Measurements from ENCODE around the gene ADSL. TPM values are rescaled to one million over a fixed set of nuclear protein-coding genes. Genes with fewer than 3 reads are reported as not detected.

ADSL gene
- total RNA-seq, 1 donor from 2014 or later: 135 TPM

DNA sequence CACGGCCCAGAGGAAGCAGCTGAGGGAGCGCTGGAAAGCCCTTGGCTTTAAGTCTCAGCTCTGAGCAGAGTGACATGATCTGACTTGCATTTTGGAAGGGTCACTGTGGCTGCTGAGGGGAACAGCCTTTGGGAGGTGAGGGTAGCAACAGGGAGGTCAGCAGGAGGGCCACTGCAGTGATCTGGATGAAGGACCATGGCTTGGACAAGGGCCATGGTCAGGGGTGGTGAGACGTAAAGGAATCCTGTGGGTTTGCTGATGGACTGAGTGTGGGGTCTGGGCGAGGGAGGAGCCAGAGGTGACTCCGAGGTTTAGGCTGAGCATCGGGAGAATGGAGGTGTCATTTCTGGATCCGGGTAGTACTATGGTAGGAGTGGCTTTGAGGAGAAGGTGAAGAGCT, 57.4 kb downstream of the ADSL start:
- no peak overlapping the region for H3K4me3 Mint-ChIP-seq
- peak overlapping the region; percentile 10 for H3K27ac Mint-ChIP-seq
- Histone ChIP-seq H3K9me3 (ENCODE audit: low read depth) (no peaks in the 10 kb centered on the region), H2AFZ (replicated peaks) (no peak overlapping the region), H3K4me2 (no peak overlapping the region), H3K79me2 (ENCODE audit: low read depth) (no peaks in the 10 kb centered on the region), H4K20me1 (ENCODE audit: low read depth) (no peaks in the 10 kb centered on the region), H3K36me3 (no peaks in the 10 kb centered on the region), H3K27ac (no peak overlapping the region), H3K27me3 (no peaks in the 10 kb centered on the region), H3K4me3 (no peak overlapping the region), H3K4me1 (no peaks in the 10 kb centered on the region), H3K9ac (no peak overlapping the region), H3F3A (ENCODE audit: low read depth) (no peaks in the 10 kb centered on the region)
- no peaks in the 10 kb centered on the region for H3K9me3 Mint-ChIP-seq
- TF ChIP-seq, protein P1, sequence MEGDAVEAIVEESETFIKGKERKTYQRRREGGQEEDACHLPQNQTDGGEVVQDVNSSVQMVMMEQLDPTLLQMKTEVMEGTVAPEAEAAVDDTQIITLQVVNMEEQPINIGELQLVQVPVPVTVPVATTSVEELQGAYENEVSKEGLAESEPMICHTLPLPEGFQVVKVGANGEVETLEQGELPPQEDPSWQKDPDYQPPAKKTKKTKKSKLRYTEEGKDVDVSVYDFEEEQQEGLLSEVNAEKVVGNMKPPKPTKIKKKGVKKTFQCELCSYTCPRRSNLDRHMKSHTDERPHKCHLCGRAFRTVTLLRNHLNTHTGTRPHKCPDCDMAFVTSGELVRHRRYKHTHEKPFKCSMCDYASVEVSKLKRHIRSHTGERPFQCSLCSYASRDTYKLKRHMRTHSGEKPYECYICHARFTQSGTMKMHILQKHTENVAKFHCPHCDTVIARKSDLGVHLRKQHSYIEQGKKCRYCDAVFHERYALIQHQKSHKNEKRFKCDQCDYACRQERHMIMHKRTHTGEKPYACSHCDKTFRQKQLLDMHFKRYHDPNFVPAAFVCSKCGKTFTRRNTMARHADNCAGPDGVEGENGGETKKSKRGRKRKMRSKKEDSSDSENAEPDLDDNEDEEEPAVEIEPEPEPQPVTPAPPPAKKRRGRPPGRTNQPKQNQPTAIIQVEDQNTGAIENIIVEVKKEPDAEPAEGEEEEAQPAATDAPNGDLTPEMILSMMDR (IDR thresholded peaks at IDR 0.05): no peak
- TF ChIP-seq EZH2phosphoT487 (IDR thresholded peaks at IDR 0.05) (no peak), EZH2 (IDR thresholded peaks at IDR 0.05) (no peak)
- H3K36me3 Mint-ChIP-seq: peaks cover 28% of the 10 kb centered on the region
- peaks cover 2% of the 10 kb centered on the region for H3K27me3 Mint-ChIP-seq (ENCODE audit: insufficient read depth, low read depth)
- DNase-seq (ENCODE audit: low spot score): no peak
- H3K4me1 Mint-ChIP-seq: no peaks in the 10 kb centered on the region

DNA sequence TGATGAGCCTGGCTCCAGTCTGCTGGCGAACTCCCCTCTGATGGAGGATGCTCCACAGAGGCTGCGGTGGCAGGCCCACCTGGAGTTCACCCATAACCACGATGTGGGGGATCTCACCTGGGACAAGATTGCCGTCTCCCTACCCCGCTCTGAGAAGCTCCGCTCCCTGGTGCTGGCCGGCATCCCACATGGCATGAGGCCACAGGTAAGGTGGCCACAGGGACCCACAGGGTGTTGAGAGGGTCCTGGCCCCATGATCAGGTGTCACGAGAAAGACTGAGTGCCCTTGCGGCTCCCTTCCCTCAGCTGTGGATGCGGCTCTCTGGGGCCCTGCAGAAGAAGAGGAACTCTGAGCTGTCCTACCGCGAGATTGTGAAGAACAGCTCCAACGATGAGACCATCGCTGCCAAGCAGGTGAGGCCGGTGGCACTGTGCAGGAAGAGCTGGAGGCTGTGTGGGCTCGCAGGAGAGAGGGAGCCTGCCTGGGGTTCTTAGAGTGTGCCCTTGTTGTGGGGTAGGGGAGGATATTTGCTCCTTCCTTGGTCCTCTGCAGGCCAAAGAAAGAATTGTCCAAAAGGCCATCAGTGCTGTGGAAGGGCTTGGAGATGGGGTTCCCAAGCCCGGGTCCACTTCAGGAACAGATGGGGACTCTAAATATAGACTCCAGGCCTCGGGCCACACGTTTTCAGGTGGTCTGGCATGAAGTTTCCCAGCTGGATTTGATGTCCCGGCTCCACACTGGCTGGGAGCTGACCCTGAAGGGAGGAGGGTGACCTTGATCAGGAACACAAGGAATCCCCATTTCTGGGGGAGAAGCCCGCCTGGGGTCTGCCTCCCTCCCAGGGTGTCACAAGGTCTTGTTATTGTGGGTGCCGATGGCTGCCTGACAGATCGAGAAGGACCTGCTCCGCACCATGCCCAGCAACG, 58.2 kb downstream of the ADSL start:
- H3K27ac Mint-ChIP-seq: no peak overlapping the region
- peaks cover 28% of the 10 kb centered on the region for H3K36me3 Mint-ChIP-seq

GRCh38 chr22:40405178-40406062, 59.1 kb downstream of the ADSL start:
- Histone ChIP-seq H3F3A (ENCODE audit: low read depth) (no peaks in the 10 kb centered on the region), H3K9ac (no peak overlapping the region), H3K27ac (no peak overlapping the region), H3K4me1 (no peaks in the 10 kb centered on the region), H3K4me2 (no peak overlapping the region), H3K79me2 (ENCODE audit: low read depth) (no peaks in the 10 kb centered on the region), H4K20me1 (ENCODE audit: low read depth) (no peaks in the 10 kb centered on the region), H2AFZ (replicated peaks) (no peak overlapping the region), H3K36me3 (no peaks in the 10 kb centered on the region), H3K27me3 (no peaks in the 10 kb centered on the region), H3K9me3 (ENCODE audit: low read depth) (no peaks in the 10 kb centered on the region), H3K4me3 (no peak overlapping the region)
- no peaks in the 10 kb centered on the region for H3K9me3 Mint-ChIP-seq
- H3K27me3 Mint-ChIP-seq (ENCODE audit: insufficient read depth, low read depth): peaks cover 2% of the 10 kb centered on the region
- TF ChIP-seq EZH2phosphoT487 (IDR thresholded peaks at IDR 0.05) (no peak), EZH2 (IDR thresholded peaks at IDR 0.05) (no peak)
- TF ChIP-seq, protein P1 (IDR thresholded peaks at IDR 0.05): no peak
- no peak overlapping the region for H3K27ac Mint-ChIP-seq
- H3K4me1 Mint-ChIP-seq: no peaks in the 10 kb centered on the region
- H3K4me3 Mint-ChIP-seq: no peak overlapping the region
- peaks cover 25% of the 10 kb centered on the region for H3K36me3 Mint-ChIP-seq
- DNase-seq (ENCODE audit: low spot score): no peak

More for the DNA sequence above, 58.2 kb downstream of the ADSL start:
- Mint-ChIP-seq H3K27me3 (ENCODE audit: insufficient read depth, low read depth) (peaks cover 2% of the 10 kb centered on the region), H3K4me1 (no peaks in the 10 kb centered on the region), H3K4me3 (no peak overlapping the region), H3K9me3 (no peaks in the 10 kb centered on the region)
- Histone ChIP-seq H3K27me3 (no peaks in the 10 kb centered on the region), H3K27ac (no peak overlapping the region), H4K20me1 (ENCODE audit: low read depth) (no peaks in the 10 kb centered on the region), H3K36me3 (no peaks in the 10 kb centered on the region), H3K4me2 (no peak overlapping the region), H2AFZ (replicated peaks) (no peak overlapping the region), H3K9ac (no peak overlapping the region), H3K4me3 (no peak overlapping the region), H3K79me2 (ENCODE audit: low read depth) (no peaks in the 10 kb centered on the region), H3K9me3 (ENCODE audit: low read depth) (no peaks in the 10 kb centered on the region), H3F3A (ENCODE audit: low read depth) (no peaks in the 10 kb centered on the region), H3K4me1 (no peaks in the 10 kb centered on the region)
- TF ChIP-seq EZH2phosphoT487 (IDR thresholded peaks at IDR 0.05) (no peak), EZH2 (IDR thresholded peaks at IDR 0.05) (no peak)
- TF ChIP-seq, protein P1 (IDR thresholded peaks at IDR 0.05): no peak
- DNase-seq (ENCODE audit: low spot score): no peak
